H1 (cell line): Measurements from ENCODE around the gene CAPZB. TPM values are rescaled to one million over a fixed set of nuclear protein-coding genes. Genes with fewer than 3 reads are reported as not detected.

Source experiments
- CTCF ChIA-PET: fragments of 300-600 bp; sonication (Branson Sonifier 250); formaldehyde crosslinking; loops from one replicate; lab custom pipeline; 2021; ENCODE audit not compliant: partially characterized antibody; lab: Charles Lee
- POLR2A ChIA-PET: fragments of 300-600 bp; sonication (Branson Sonifier 250); formaldehyde crosslinking; loops from one replicate; lab custom pipeline; 2021; ENCODE audit warnings: inconsistent platforms; ENCODE audit not compliant: partially characterized antibody; lab: Charles Lee
- DNase-seq, 2 experiments: peaks; one replicate each; pipeline versions ENCODE4 v3.0.0 to v3.0.0-alpha.2; 2010 to 2022; ENCODE audit warnings: low spot score in 2 of 2, low read depth in 1 of 2, mixed read lengths in 1 of 2
- FAIRE-seq: peaks from 2 replicates; lab custom pipeline; 2011; peaks lifted over from hg19 to GRCh38; lab: Jason Lieb, UNC
- H2AFZ ChIP-seq: 2 replicates; pipeline ENCODE4 v1.8.1; 2012; ENCODE audit warnings: low read length, inconsistent platforms
- H2AK5ac ChIP-seq: 2 replicates; pipeline ENCODE4 v1.6.1; 2013; ENCODE audit warnings: low read depth, low read length
- H2BK120ac ChIP-seq: replicated peaks from 2 replicates; pipeline ENCODE3; 2013; ENCODE audit warnings: low read depth, low read length, inconsistent platforms
- H2BK12ac ChIP-seq: 2 replicates; pipeline ENCODE4 v1.6.1; 2013; ENCODE audit warnings: low read depth, low read length
- H2BK15ac ChIP-seq: 2 replicates; pipeline ENCODE4 v1.6.1; 2013; ENCODE audit warnings: low read length
- H2BK20ac ChIP-seq: 2 replicates; pipeline ENCODE4 v1.6.1; 2013; ENCODE audit warnings: low read length
- H2BK5ac ChIP-seq: 2 replicates; pipeline ENCODE4 v1.6.1; 2013; ENCODE audit warnings: low read depth, low read length
- H3K14ac ChIP-seq: 2 replicates; pipeline ENCODE4 v1.6.1; 2013; ENCODE audit warnings: inconsistent platforms; ENCODE audit not compliant: insufficient read length
- H3K18ac ChIP-seq: 2 replicates; pipeline ENCODE4 v1.6.1; 2013; ENCODE audit warnings: low read length; ENCODE audit errors: extremely low read depth
- H3K23ac ChIP-seq: 2 replicates; pipeline ENCODE4 v1.6.1; 2013; ENCODE audit warnings: inconsistent platforms; ENCODE audit not compliant: insufficient read length
- H3K23me2 ChIP-seq: 2 replicates; pipeline ENCODE4 v1.6.1; 2013; ENCODE audit warnings: low read depth, low read length
- H3K27ac ChIP-seq: 2 replicates; pipeline ENCODE4 v1.6.1; 2011; ENCODE audit warnings: low read depth, low read length, inconsistent platforms
- H3K27me3 ChIP-seq, 4 experiments: replicated peaks in 1 of 4; 1 replicate in 1 of 4; 2 replicates in 3 of 4; pipeline versions ENCODE4 v1.6.1 to v1.8.1; 2011 to 2013; ENCODE audit warnings: low read length in 3 of 4, mild to moderate bottlenecking in 3 of 4, inconsistent platforms in 2 of 4, mixed read lengths in 2 of 4, moderate library complexity in 1 of 4; ENCODE audit not compliant: control insufficient read depth in 3 of 4, insufficient read depth in 3 of 4; ENCODE audit errors: extremely low read depth in 1 of 4
- H3K36me3 ChIP-seq, 4 experiments: 2 replicates each; pipeline versions ENCODE4 v1.6.1 to v1.8.1; 2011 to 2013; ENCODE audit warnings: mild to moderate bottlenecking in 4 of 4, low read length in 3 of 4, moderate library complexity in 2 of 4, control low read depth in 1 of 4, inconsistent platforms in 1 of 4; ENCODE audit not compliant: insufficient read depth in 4 of 4, control insufficient read depth in 2 of 4
- H3K4ac ChIP-seq: replicated peaks from 2 replicates; pipeline ENCODE3; 2013; ENCODE audit warnings: low read length, low read depth, mixed read lengths, inconsistent platforms; ENCODE audit not compliant: insufficient read length
- H3K4me1 ChIP-seq, 4 experiments: replicated peaks in 1 of 4; 1 replicate in 1 of 4; 2 replicates in 3 of 4; pipeline versions ENCODE4 v1.6.1 to v1.8.1; 2011 to 2013; ENCODE audit warnings: low read length in 3 of 4, inconsistent platforms in 2 of 4, mixed read lengths in 1 of 4; ENCODE audit not compliant: insufficient read depth in 4 of 4, control insufficient read depth in 3 of 4
- H3K4me2 ChIP-seq, 2 experiments: 2 replicates each; pipeline versions ENCODE4 v1.6.1 to v1.8.1; 2011 to 2013; ENCODE audit warnings: low read depth in 2 of 2, low read length in 2 of 2, control low read depth in 1 of 2, inconsistent platforms in 1 of 2, mild to moderate bottlenecking in 1 of 2; ENCODE audit not compliant: insufficient read depth in 1 of 2
- H3K4me3 ChIP-seq, 4 experiments: fragments of 200-600, 300-600 bp in 1 of 4; sonication (generic), shearing (Covaris generic), sonication (Bioruptor Twin) in 1 of 4; 2 replicates each; pipeline versions ENCODE4 v1.5.1 to v1.8.1; 2011 to 2016; ENCODE audit warnings: low read length in 4 of 4, low read depth in 3 of 4, control low read depth in 2 of 4, inconsistent platforms in 2 of 4, mild to moderate bottlenecking in 2 of 4, mixed read lengths in 1 of 4, moderate library complexity in 1 of 4; ENCODE audit not compliant: insufficient read depth in 2 of 4; ENCODE audit errors: extremely low read depth in 1 of 4
- H3K56ac ChIP-seq: replicated peaks from 2 replicates; pipeline ENCODE3; 2013; ENCODE audit warnings: low read depth, mild to moderate bottlenecking, mixed read lengths, low read length, inconsistent platforms; ENCODE audit not compliant: insufficient read length
- H3K79me1 ChIP-seq: 2 replicates; pipeline ENCODE4 v1.6.1; 2013; ENCODE audit warnings: low read depth, low read length, control low read depth
- H3K79me2 ChIP-seq, 2 experiments: 2 replicates each; pipeline versions ENCODE4 v1.6.1 to v1.8.1; 2012 to 2013; ENCODE audit warnings: low read length in 2 of 2, mild to moderate bottlenecking in 2 of 2, inconsistent platforms in 1 of 2; ENCODE audit not compliant: insufficient read depth in 2 of 2, control insufficient read depth in 1 of 2
- H3K9ac ChIP-seq, 4 experiments: replicated peaks in 1 of 4; 1 replicate in 1 of 4; 2 replicates in 3 of 4; pipeline versions ENCODE4 v1.6.1 to v1.8.1; 2011 to 2013; ENCODE audit warnings: low read depth in 3 of 4, low read length in 3 of 4, control low read depth in 2 of 4, mild to moderate bottlenecking in 2 of 4, moderate library complexity in 2 of 4, inconsistent platforms in 1 of 4; ENCODE audit errors: extremely low read depth in 1 of 4
- H3K9me3 ChIP-seq, 2 experiments: 2 replicates each; pipeline versions ENCODE4 v1.6.1 to v1.8.1; 2012 to 2013; ENCODE audit warnings: mild to moderate bottlenecking in 2 of 2, moderate library complexity in 2 of 2, control low read depth in 1 of 2, inconsistent platforms in 1 of 2, low read depth in 1 of 2, low read length in 1 of 2, mixed read lengths in 1 of 2; ENCODE audit not compliant: insufficient read depth in 2 of 2
- H4K20me1 ChIP-seq, 2 experiments: replicated peaks in 1 of 2; 2 replicates each; pipeline versions ENCODE3 to v1.8.1; 2011 to 2013; ENCODE audit warnings: inconsistent platforms in 2 of 2, low read length in 2 of 2, mild to moderate bottlenecking in 1 of 2; ENCODE audit not compliant: insufficient read depth in 2 of 2, control insufficient read depth in 1 of 2
- H4K5ac ChIP-seq: 2 replicates; pipeline ENCODE4 v1.6.1; 2013; ENCODE audit warnings: low read length, low read depth, mixed read lengths, inconsistent platforms; ENCODE audit not compliant: insufficient read length
- H4K8ac ChIP-seq: 2 replicates; pipeline ENCODE4 v1.8.0; 2013; ENCODE audit warnings: mild to moderate bottlenecking, moderate library complexity, low read length, inconsistent platforms; ENCODE audit not compliant: insufficient read depth; ENCODE audit errors: extremely low read depth
- H4K91ac ChIP-seq: replicated peaks from 2 replicates; pipeline ENCODE3; 2013; ENCODE audit warnings: low read length, mixed read lengths, inconsistent platforms; ENCODE audit not compliant: insufficient read length
- E2F6 ChIP-seq: IDR thresholded peaks from 2 replicates; pipeline ENCODE4 v1.6.1; 2012; ENCODE audit warnings: inconsistent platforms
- KDM1A ChIP-seq: fragments of 200-600, 300-600 bp; sonication (generic); IDR thresholded peaks from 2 replicates; pipeline ENCODE4 v1.7.1; 2016; ENCODE audit warnings: mild to moderate bottlenecking, low read length, borderline replicate concordance
- whole genome bisulfite sequencing, 2 experiments: shearing (Covaris generic) in 1 of 2; methylation state at CpG; one replicate each; pipeline versions ENCODE4 v1.1.6 to v1.1.7; 2013 to 2015; ENCODE audit warnings: low lambda C conversion rate in 2 of 2, mixed read lengths in 2 of 2, inconsistent platforms in 1 of 2, low coverage in 1 of 2, missing lambda C conversion rate in 1 of 2; ENCODE audit not compliant: insufficient replicate concordance in 2 of 2, insufficient coverage in 1 of 2, insufficient read length in 1 of 2; ENCODE audit errors: extremely low coverage in 1 of 2, missing lambda C conversion rate in 1 of 2; 5-methylcytosine and 5-hydroxymethylcytosine counted together
- polyA plus RNA-seq, 7 experiments: library from polyadenylated mRNA; depleted of rRNA in 3 of 7; stranded (reverse) in 5 of 7; unstranded in 2 of 7; fragments of >200 nt in 5 of 7; fragments of 200-250 nt in 2 of 7; gene quantifications; 1 replicate in 5 of 7; 2 replicates in 1 of 7; 4 replicates in 1 of 7; pipeline versions ENCODE4 v1.2.1 to v1.2.3, GENCODE V29; 2011 to 2013; ENCODE audit warnings: missing spikeins in 2 of 7, mixed read lengths in 2 of 7
- total RNA-seq: library from RNA; stranded (reverse); fragmentation: NEBNext Ultra II Directional; extraction: Animal tissue kit (Norgen Biotek cat#: 25700); gene quantifications from 2 replicates; pipeline ENCODE4 v1.2.1, GENCODE V29; 2021

The CAPZB gene
- total and polyA plus RNA-seq, 2 of the 8 experiments (the other 6 are each of a cell fraction or from before 2014, with no cell fraction given): 162 to 371 TPM

GRCh38 chr1:19400192-19400611, 85.1 kb downstream of the CAPZB start:
- Histone ChIP-seq H4K8ac (no peak overlapping the region), H2BK5ac (no peak overlapping the region), H3K23me2 (no peaks in the 10 kb centered on the region), H2BK15ac (no peak overlapping the region), H3K4me3 (no peak overlapping the region), H3K18ac (no peak overlapping the region), H2AK5ac (no peak overlapping the region), H3K79me2 (peaks cover 0 to 87% of the 10 kb centered on the region in 2 experiments; a peak in 2 of 4 replicates), H4K5ac (no peak overlapping the region), H3K27me3 (no peaks in the 10 kb centered on the region), H3K14ac (no peak overlapping the region), H3K23ac (no peak overlapping the region), H3K56ac (no peak overlapping the region), H3K4ac (no peak overlapping the region), H2BK12ac (no peak overlapping the region), H3K4me1 (peaks cover 18 to 33% (median 28%) of the 10 kb centered on the region in 4 experiments), H2AFZ (no peak overlapping the region), H3K9me3 (no peaks in the 10 kb centered on the region), H3K79me1 (peaks cover 25% of the 10 kb centered on the region), H3K9ac (no peak overlapping the region), H3K36me3 (no peaks in the 10 kb centered on the region), H4K91ac (no peak overlapping the region), H2BK20ac (no peak overlapping the region), H3K4me2 (0 out of 4 replicates have a peak overlapping the region, but pooled peaks of 1 of the 2 experiments have one; percentile 12), H3K27ac (no peak overlapping the region), H2BK120ac (no peak overlapping the region), H4K20me1 (peaks cover 19 to 25% of the 10 kb centered on the region in 2 experiments)
- CTCF ChIA-PET: interaction anchor here (0.6 to 9.9 kb wide), 6 partner anchors 8 to 249 kb away, joined by 3 to 97 read pairs (median 12); no protein-coding TSS in a partner anchor
- FAIRE-seq (no peak), DNase-seq (no peak)
- no peak for TF ChIP-seq KDM1A
- peak; percentile 65 for TF ChIP-seq E2F6
- 88% methylated on average over 11 of the region's 11 CpGs; no CpG with 5 or more reads in 1 of the 2 experiments for WGBS, 2 experiments
- POLR2A ChIA-PET: no interaction called here
